ENCODE data around the gene IGSF9. TPM values are rescaled to one million over a fixed set of nuclear protein-coding genes. Genes with fewer than 3 reads are reported as not detected.
"Not testable (repeated sequence)": the region's sequence is repeated elsewhere in the genome, so short reads cannot be mapped to it uniquely, and the experiment has no call there.

The IGSF9 gene
- total RNA-seq, 1 experiment from 2014 or later = 7.1 TPM

DNA sequence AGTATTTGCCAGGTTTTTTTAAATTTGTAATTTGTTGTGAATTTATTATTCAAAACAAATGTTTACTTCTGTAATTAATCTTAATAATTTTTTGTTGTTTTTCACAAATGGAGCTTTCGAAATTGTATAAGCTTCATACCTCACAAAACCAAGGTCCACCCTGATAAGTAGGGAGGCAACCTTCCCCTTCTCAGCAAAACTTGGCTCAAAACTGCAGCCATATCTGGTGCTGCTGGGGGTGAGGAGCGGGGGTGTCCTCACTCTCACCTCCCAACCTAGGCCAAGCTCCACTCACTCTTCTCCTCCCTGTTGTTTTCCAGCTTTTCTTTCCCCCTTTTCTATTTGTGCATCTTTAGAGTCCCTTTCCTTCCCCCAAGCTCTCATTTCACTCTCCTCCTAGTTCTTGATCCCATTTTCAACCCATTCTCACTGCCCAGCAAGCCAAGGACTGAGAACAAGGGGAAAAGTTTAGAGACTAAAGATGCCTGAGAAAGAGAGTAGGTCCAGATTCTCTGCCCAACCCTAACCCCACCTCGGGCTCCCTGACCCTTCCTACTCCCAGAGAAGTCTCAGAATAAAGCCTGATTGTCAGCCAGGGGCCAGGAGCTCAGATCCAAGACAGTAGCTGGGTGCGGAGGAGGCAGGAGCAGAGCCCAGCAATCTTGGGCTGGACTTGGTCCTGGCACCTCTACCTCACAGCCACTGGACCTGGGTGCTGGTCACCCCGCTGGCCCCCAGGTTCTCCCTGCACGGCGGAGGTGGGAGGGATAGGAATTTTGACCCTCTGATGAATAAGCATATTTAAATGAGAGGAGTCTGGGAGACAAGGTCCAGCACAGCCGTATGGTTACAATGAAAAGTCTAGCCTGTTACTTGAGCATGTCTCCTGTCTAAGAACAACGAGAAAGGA lies 37.1 kb downstream of the IGSF9 start:
- Histone ChIP-seq H3K4me3 (ENCODE audit: low read depth, low read length, poor library complexity, severe bottlenecking) (no peak overlapping the region), H3K27ac (ENCODE audit: low read depth, low read length, poor library complexity, severe bottlenecking) (no peak overlapping the region), H3K27me3 (replicated peaks; ENCODE audit: insufficient read depth, low read depth, low read length, poor library complexity) (no peaks in the 10 kb centered on the region), H3K4me1 (ENCODE audit: insufficient read depth, low read length, poor library complexity, severe bottlenecking) (no peaks in the 10 kb centered on the region), H3K9me3 (ENCODE audit: low read depth, low read length, poor library complexity, severe bottlenecking) (peaks cover 3% of the 10 kb centered on the region), H3K36me3 (ENCODE audit: insufficient read depth, low read length, poor library complexity, severe bottlenecking) (no peaks in the 10 kb centered on the region)
- CTCF ChIA-PET = no interaction called here
- POLR2A ChIA-PET (ENCODE audit: low non-redundant PET) = no interaction called here
- intact Hi-C loops (cut with micrococcal nuclease; ENCODE audit: unreplicated experiment) = no loop called here
- no peak for DNase-seq (ENCODE audit: low spot score)
- no TSS peak for BruUV-seq (replicated peaks)
- TF ChIP-seq, protein P1, sequence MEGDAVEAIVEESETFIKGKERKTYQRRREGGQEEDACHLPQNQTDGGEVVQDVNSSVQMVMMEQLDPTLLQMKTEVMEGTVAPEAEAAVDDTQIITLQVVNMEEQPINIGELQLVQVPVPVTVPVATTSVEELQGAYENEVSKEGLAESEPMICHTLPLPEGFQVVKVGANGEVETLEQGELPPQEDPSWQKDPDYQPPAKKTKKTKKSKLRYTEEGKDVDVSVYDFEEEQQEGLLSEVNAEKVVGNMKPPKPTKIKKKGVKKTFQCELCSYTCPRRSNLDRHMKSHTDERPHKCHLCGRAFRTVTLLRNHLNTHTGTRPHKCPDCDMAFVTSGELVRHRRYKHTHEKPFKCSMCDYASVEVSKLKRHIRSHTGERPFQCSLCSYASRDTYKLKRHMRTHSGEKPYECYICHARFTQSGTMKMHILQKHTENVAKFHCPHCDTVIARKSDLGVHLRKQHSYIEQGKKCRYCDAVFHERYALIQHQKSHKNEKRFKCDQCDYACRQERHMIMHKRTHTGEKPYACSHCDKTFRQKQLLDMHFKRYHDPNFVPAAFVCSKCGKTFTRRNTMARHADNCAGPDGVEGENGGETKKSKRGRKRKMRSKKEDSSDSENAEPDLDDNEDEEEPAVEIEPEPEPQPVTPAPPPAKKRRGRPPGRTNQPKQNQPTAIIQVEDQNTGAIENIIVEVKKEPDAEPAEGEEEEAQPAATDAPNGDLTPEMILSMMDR (conservative IDR thresholded peaks at IDR 0.05; ENCODE audit: low read depth, low read length) = no peak
- no peak for TF ChIP-seq EZH2 (IDR thresholded peaks at IDR 0.05; ENCODE audit: borderline replicate concordance, low read depth, low read length, poor library complexity, severe bottlenecking)

DNA sequence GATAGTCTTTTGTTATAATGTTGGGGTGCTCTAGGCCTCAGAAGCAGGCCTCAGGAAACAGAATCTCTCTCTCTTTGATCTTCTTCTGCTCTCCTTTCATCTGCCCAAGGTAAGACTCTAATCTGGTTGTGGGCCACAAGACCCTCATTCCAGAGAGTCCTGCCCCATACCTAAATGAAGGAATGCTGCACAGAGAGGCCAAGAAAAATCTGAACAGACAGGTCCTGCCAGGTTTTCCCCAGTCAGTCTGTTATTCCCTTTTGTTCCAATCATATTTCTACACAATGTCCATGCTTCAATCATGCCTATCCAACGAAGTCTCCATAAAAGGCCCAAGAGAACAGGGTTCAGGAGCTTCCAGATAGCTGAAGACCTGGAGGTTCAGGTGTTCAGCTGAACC lies 38.5 kb downstream of the IGSF9 start:
- BruUV-seq (replicated peaks) = no TSS peak
- H3K4me1 ChIP-seq (ENCODE audit: insufficient read depth, low read length, poor library complexity, severe bottlenecking) = no peaks in the 10 kb centered on the region
- CTCF ChIA-PET = no interaction called here
- POLR2A ChIA-PET (ENCODE audit: low non-redundant PET) = no interaction called here
- no peak overlapping the region for H3K4me3 ChIP-seq (ENCODE audit: low read depth, low read length, poor library complexity, severe bottlenecking)
- H3K27ac ChIP-seq (ENCODE audit: low read depth, low read length, poor library complexity, severe bottlenecking) = no peak overlapping the region
- H3K9me3 ChIP-seq (ENCODE audit: low read depth, low read length, poor library complexity, severe bottlenecking) = peaks cover 5% of the 10 kb centered on the region
- no peak for DNase-seq (ENCODE audit: low spot score)
- intact Hi-C loops (cut with micrococcal nuclease; ENCODE audit: unreplicated experiment) = no loop called here
- H3K27me3 ChIP-seq (replicated peaks; ENCODE audit: insufficient read depth, low read depth, low read length, poor library complexity) = no peaks in the 10 kb centered on the region
- TF ChIP-seq EZH2 (IDR thresholded peaks at IDR 0.05; ENCODE audit: borderline replicate concordance, low read depth, low read length, poor library complexity, severe bottlenecking) = no peak
- TF ChIP-seq, protein P1 (conservative IDR thresholded peaks at IDR 0.05; ENCODE audit: low read depth, low read length) = no peak
- no peaks in the 10 kb centered on the region for H3K36me3 ChIP-seq (ENCODE audit: insufficient read depth, low read length, poor library complexity, severe bottlenecking)

DNA sequence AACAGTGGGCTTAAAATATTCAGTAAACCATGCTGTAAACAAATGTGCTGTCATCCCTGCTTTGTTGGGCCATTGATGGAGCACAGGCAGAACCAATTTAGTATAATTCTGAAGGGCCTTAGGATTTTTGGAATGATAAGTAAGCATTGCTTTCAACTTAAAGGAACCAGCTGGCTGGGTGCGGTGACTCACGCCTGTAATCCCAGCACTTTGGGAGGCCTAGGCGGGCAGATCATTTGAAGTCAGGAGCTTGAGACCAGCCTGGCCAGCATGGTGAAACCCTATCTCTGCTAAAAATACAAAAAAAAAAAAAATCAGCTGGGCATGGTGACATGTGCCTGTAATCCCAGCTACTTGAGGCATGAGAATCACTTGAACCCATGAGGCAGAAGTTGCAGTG lies 41.4 kb downstream of the IGSF9 start:
- H3K9me3 ChIP-seq (ENCODE audit: low read depth, low read length, poor library complexity, severe bottlenecking); BruUV-seq (replicated peaks); H3K4me3 ChIP-seq (ENCODE audit: low read depth, low read length, poor library complexity, severe bottlenecking); H3K27me3 ChIP-seq (replicated peaks; ENCODE audit: insufficient read depth, low read depth, low read length, poor library complexity); POLR2A ChIA-PET (ENCODE audit: low non-redundant PET); H3K36me3 ChIP-seq (ENCODE audit: insufficient read depth, low read length, poor library complexity, severe bottlenecking); H3K4me1 ChIP-seq (ENCODE audit: insufficient read depth, low read length, poor library complexity, severe bottlenecking); intact Hi-C loops (cut with micrococcal nuclease; ENCODE audit: unreplicated experiment); DNase-seq (ENCODE audit: low spot score); H3K27ac ChIP-seq (ENCODE audit: low read depth, low read length, poor library complexity, severe bottlenecking); CTCF ChIA-PET: not testable (repeated sequence)

DNA sequence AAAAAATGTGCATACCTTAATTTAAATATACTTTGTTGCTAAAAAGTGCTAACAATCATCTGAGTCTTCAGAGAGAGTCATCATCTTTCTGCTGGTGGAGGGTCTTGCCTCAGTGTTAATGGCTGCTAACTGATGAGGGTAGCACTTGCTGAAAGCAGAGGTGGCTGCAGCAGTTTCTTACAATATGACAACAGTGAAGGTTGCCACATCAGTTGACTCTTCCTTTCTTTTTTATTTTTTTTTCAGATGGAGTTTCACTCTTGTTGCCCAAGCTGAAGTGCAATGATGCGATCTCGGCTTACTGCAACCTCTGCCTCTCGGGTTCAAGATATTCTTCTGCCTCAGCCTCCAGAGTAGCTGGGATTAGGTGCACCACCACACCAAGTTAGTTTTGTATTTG lies 42.9 kb downstream of the IGSF9 start:
- BruUV-seq (replicated peaks) = no TSS peak
- ChIA-PET CTCF (no interaction called here), POLR2A (ENCODE audit: low non-redundant PET) (no interaction called here)
- no peak overlapping the region for H3K27ac ChIP-seq (ENCODE audit: low read depth, low read length, poor library complexity, severe bottlenecking)
- H3K4me1 ChIP-seq (ENCODE audit: insufficient read depth, low read length, poor library complexity, severe bottlenecking) = peaks cover 7% of the 10 kb centered on the region
- no peak for DNase-seq (ENCODE audit: low spot score)
- no peak overlapping the region for H3K4me3 ChIP-seq (ENCODE audit: low read depth, low read length, poor library complexity, severe bottlenecking)
- TF ChIP-seq, protein P1 (conservative IDR thresholded peaks at IDR 0.05; ENCODE audit: low read depth, low read length) = no peak
- no peaks in the 10 kb centered on the region for H3K36me3 ChIP-seq (ENCODE audit: insufficient read depth, low read length, poor library complexity, severe bottlenecking)
- intact Hi-C loops (cut with micrococcal nuclease; ENCODE audit: unreplicated experiment) = no loop called here
- H3K9me3 ChIP-seq (ENCODE audit: low read depth, low read length, poor library complexity, severe bottlenecking) = peaks cover 5% of the 10 kb centered on the region
- no peaks in the 10 kb centered on the region for H3K27me3 ChIP-seq (replicated peaks; ENCODE audit: insufficient read depth, low read depth, low read length, poor library complexity)
